ENCODE results near the gene RMC1. TPM values are rescaled to one million over a fixed set of nuclear protein-coding genes. Genes with fewer than 3 reads are reported as not detected.

RMC1 gene
- total RNA-seq, 1 experiment from 2014 or later = 24.7 TPM

DNA sequence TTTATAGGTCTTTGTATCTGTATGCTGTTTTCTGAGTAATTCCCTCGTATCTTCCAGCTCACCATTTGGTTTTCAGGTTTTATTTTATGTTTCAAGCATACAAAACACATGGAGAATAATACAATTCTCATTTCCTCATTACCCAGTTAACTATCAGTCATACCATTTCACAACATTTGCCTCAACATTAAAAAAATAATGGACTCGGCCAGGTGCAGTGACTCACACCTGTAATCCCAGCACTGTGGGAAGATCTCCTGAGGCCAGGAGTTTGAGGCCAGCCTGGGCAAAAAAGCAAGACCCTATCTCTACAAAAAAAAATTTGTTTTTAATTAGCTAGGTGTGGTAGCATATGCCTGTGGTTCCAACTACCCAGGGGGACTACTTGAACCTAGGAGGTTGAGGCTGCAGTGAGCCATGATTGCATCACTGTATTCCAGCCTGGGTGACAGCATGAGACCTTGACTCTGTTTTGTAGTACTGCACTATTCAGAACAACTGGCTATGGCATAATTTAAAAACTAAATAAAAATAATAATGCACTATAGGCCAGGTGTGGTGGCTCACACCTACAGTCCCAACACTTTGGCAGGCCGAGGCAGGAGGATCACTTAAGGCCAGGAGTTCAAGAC lies 62.7 kb downstream of the RMC1 start:
- ChIA-PET CTCF (interaction anchor here (0.6 to 1.4 kb wide), 6 partner anchors 15 to 1030 kb away, joined by 3 to 5 read pairs (median 3); no protein-coding TSS in a partner anchor), POLR2A (interaction anchor here (0.6 to 2.0 kb wide), 6 partner anchors 9 to 83 kb away, joined by 3 to 10 read pairs (median 4); partner anchors contain the start of gene NPC1)
- DNase-seq (ENCODE audit: unreplicated experiment) = peak; percentile 72
- Mint-ChIP-seq H3K27me3 (ENCODE audit: insufficient read depth, unreplicated experiment) (no peaks in the 10 kb centered on the region), H3K4me1 (ENCODE audit: insufficient read depth, unreplicated experiment) (peaks cover 12% of the 10 kb centered on the region), H3K4me3 (ENCODE audit: unreplicated experiment) (no peak overlapping the region), H3K9me3 (ENCODE audit: unreplicated experiment) (no peaks in the 10 kb centered on the region), H3K36me3 (ENCODE audit: insufficient read depth, unreplicated experiment) (peaks cover 65% of the 10 kb centered on the region), H3K27ac (ENCODE audit: low read depth, unreplicated experiment) (peak overlapping the region; percentile 37)
- no TSS peak for BruUV-seq (replicated peaks)
- no peak for TF ChIP-seq CTCF (IDR thresholded peaks at IDR 0.05; ENCODE audit: unreplicated experiment)
- intact Hi-C loops (cut with micrococcal nuclease) = no loop called here

GRCh38 chr18:23567671-23568070 lies 64.4 kb downstream of the RMC1 start:
- no TSS peak for BruUV-seq (replicated peaks)
- CTCF ChIA-PET = interaction anchor here (1.0 kb wide), 1 partner anchor 18 kb away, joined by 3 read pairs; no protein-coding TSS in a partner anchor
- peaks cover 12% of the 10 kb centered on the region for H3K4me1 Mint-ChIP-seq (ENCODE audit: insufficient read depth, unreplicated experiment)

DNA sequence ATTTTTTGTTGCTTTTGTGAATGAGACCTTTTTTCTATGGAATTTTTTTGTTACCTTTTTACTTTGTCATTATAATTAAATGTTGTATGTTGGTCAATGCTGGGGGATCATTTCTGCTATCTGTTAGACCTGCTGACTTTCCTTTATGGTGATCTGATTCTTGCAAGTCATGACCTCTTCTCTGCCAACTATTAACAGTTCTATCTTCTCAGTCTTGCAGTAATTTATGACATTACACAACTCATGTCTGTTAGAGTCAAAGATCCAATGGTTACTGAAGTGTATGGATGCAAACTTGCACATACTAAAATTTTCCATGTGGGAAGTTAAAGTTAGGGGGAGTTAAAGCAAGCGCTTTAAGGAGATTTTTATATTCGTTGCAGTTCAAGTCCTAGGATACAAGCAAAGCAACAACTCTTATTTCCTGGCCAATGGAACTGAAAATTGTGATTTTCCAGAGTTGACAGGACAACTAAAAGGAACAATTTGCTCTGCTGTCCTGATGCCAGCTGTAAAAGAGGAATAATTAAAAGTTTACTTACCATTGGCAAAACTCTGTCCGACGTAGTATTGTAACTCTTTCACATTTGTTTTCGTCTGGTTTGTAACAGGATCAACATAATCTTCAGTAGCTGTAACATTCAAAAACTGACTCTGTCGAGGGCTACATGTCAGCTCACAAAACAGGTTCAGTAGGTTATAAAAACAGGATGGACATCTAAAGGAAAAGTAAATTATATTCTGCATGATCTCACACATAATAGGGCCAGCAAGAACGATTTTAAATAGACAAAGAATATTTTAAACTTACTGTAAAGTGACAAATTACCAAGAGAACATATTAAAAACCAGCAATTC lies 65.2 kb downstream of the RMC1 start:
- H3K4me3 Mint-ChIP-seq (ENCODE audit: unreplicated experiment) = no peak overlapping the region
- H3K27ac Mint-ChIP-seq (ENCODE audit: low read depth, unreplicated experiment) = no peak overlapping the region
- H3K4me1 Mint-ChIP-seq (ENCODE audit: insufficient read depth, unreplicated experiment) = peaks cover 15% of the 10 kb centered on the region
- BruUV-seq (replicated peaks) = no TSS peak
- intact Hi-C loops (cut with micrococcal nuclease) = no loop called here
- no peaks in the 10 kb centered on the region for H3K9me3 Mint-ChIP-seq (ENCODE audit: unreplicated experiment)
- no peak for TF ChIP-seq CTCF (IDR thresholded peaks at IDR 0.05; ENCODE audit: unreplicated experiment)
- CTCF ChIA-PET = interaction anchor here (0.7 to 1.9 kb wide), 2 partner anchors 52 to 788 kb away, joined by 3 to 7 read pairs; no protein-coding TSS in a partner anchor
- no peak for DNase-seq (ENCODE audit: unreplicated experiment)
- no peaks in the 10 kb centered on the region for H3K27me3 Mint-ChIP-seq (ENCODE audit: insufficient read depth, unreplicated experiment)
- POLR2A ChIA-PET = interaction anchor here (1.3 to 2.0 kb wide), 2 partner anchors 17 to 64 kb away, joined by 3 to 8 read pairs; no protein-coding TSS in a partner anchor
- peaks cover 52% of the 10 kb centered on the region for H3K36me3 Mint-ChIP-seq (ENCODE audit: insufficient read depth, unreplicated experiment)

More at GRCh38 chr18:23567671-23568070, 64.4 kb downstream of the RMC1 start:
- no peak for DNase-seq (ENCODE audit: unreplicated experiment)
- POLR2A ChIA-PET = interaction anchor here (2.0 kb wide), 1 partner anchor 18 kb away, joined by 10 read pairs; the partner anchor contains the start of gene NPC1
- H3K27ac Mint-ChIP-seq (ENCODE audit: low read depth, unreplicated experiment) = no peak overlapping the region
- intact Hi-C loops (cut with micrococcal nuclease) = no loop called here
- no peak overlapping the region for H3K4me3 Mint-ChIP-seq (ENCODE audit: unreplicated experiment)
- H3K27me3 Mint-ChIP-seq (ENCODE audit: insufficient read depth, unreplicated experiment) = no peaks in the 10 kb centered on the region
- peaks cover 52% of the 10 kb centered on the region for H3K36me3 Mint-ChIP-seq (ENCODE audit: insufficient read depth, unreplicated experiment)
- H3K9me3 Mint-ChIP-seq (ENCODE audit: unreplicated experiment) = no peaks in the 10 kb centered on the region
- no peak for TF ChIP-seq CTCF (IDR thresholded peaks at IDR 0.05; ENCODE audit: unreplicated experiment)

All from MCF 10A (cell line).